H1 (cell line): Measurements from ENCODE around the gene OBSCN. TPM values are rescaled to one million over a fixed set of nuclear protein-coding genes. Genes with fewer than 3 reads are reported as not detected.
A peak's percentile ranks its signal among the peaks of the same experiment; 100 is the strongest.

ENCODE experiments used
- CTCF ChIA-PET: fragments of 300-600 bp; sonication (Branson Sonifier 250); formaldehyde crosslinking; loops from one replicate; lab custom pipeline; 2021; ENCODE audit not compliant: partially characterized antibody; lab: Charles Lee
- POLR2A ChIA-PET: fragments of 300-600 bp; sonication (Branson Sonifier 250); formaldehyde crosslinking; loops from one replicate; lab custom pipeline; 2021; ENCODE audit warnings: inconsistent platforms; ENCODE audit not compliant: partially characterized antibody; lab: Charles Lee
- DNase-seq, 2 experiments: peaks; one replicate each; pipeline versions ENCODE4 v3.0.0 to v3.0.0-alpha.2; 2010 to 2022; ENCODE audit warnings: low spot score in 2 of 2, low read depth in 1 of 2, mixed read lengths in 1 of 2
- FAIRE-seq: peaks from 2 replicates; lab custom pipeline; 2011; peaks lifted over from hg19 to GRCh38; lab: Jason Lieb, UNC
- H2AFZ ChIP-seq: 2 replicates; pipeline ENCODE4 v1.8.1; 2012; ENCODE audit warnings: low read length, inconsistent platforms
- H2AK5ac ChIP-seq: 2 replicates; pipeline ENCODE4 v1.6.1; 2013; ENCODE audit warnings: low read depth, low read length
- H2BK120ac ChIP-seq: replicated peaks from 2 replicates; pipeline ENCODE3; 2013; ENCODE audit warnings: low read depth, low read length, inconsistent platforms
- H2BK12ac ChIP-seq: 2 replicates; pipeline ENCODE4 v1.6.1; 2013; ENCODE audit warnings: low read depth, low read length
- H2BK15ac ChIP-seq: 2 replicates; pipeline ENCODE4 v1.6.1; 2013; ENCODE audit warnings: low read length
- H2BK20ac ChIP-seq: 2 replicates; pipeline ENCODE4 v1.6.1; 2013; ENCODE audit warnings: low read length
- H2BK5ac ChIP-seq: 2 replicates; pipeline ENCODE4 v1.6.1; 2013; ENCODE audit warnings: low read depth, low read length
- H3K14ac ChIP-seq: 2 replicates; pipeline ENCODE4 v1.6.1; 2013; ENCODE audit warnings: inconsistent platforms; ENCODE audit not compliant: insufficient read length
- H3K18ac ChIP-seq: 2 replicates; pipeline ENCODE4 v1.6.1; 2013; ENCODE audit warnings: low read length; ENCODE audit errors: extremely low read depth
- H3K23ac ChIP-seq: 2 replicates; pipeline ENCODE4 v1.6.1; 2013; ENCODE audit warnings: inconsistent platforms; ENCODE audit not compliant: insufficient read length
- H3K23me2 ChIP-seq: 2 replicates; pipeline ENCODE4 v1.6.1; 2013; ENCODE audit warnings: low read depth, low read length
- H3K27ac ChIP-seq: 2 replicates; pipeline ENCODE4 v1.6.1; 2011; ENCODE audit warnings: low read depth, low read length, inconsistent platforms
- H3K27me3 ChIP-seq, 4 experiments: replicated peaks in 1 of 4; 1 replicate in 1 of 4; 2 replicates in 3 of 4; pipeline versions ENCODE4 v1.6.1 to v1.8.1; 2011 to 2013; ENCODE audit warnings: low read length in 3 of 4, mild to moderate bottlenecking in 3 of 4, inconsistent platforms in 2 of 4, mixed read lengths in 2 of 4, moderate library complexity in 1 of 4; ENCODE audit not compliant: control insufficient read depth in 3 of 4, insufficient read depth in 3 of 4; ENCODE audit errors: extremely low read depth in 1 of 4
- H3K36me3 ChIP-seq, 4 experiments: 2 replicates each; pipeline versions ENCODE4 v1.6.1 to v1.8.1; 2011 to 2013; ENCODE audit warnings: mild to moderate bottlenecking in 4 of 4, low read length in 3 of 4, moderate library complexity in 2 of 4, control low read depth in 1 of 4, inconsistent platforms in 1 of 4; ENCODE audit not compliant: insufficient read depth in 4 of 4, control insufficient read depth in 2 of 4
- H3K4ac ChIP-seq: replicated peaks from 2 replicates; pipeline ENCODE3; 2013; ENCODE audit warnings: low read length, low read depth, mixed read lengths, inconsistent platforms; ENCODE audit not compliant: insufficient read length
- H3K4me1 ChIP-seq, 4 experiments: replicated peaks in 1 of 4; 1 replicate in 1 of 4; 2 replicates in 3 of 4; pipeline versions ENCODE4 v1.6.1 to v1.8.1; 2011 to 2013; ENCODE audit warnings: low read length in 3 of 4, inconsistent platforms in 2 of 4, mixed read lengths in 1 of 4; ENCODE audit not compliant: insufficient read depth in 4 of 4, control insufficient read depth in 3 of 4
- H3K4me2 ChIP-seq, 2 experiments: 2 replicates each; pipeline versions ENCODE4 v1.6.1 to v1.8.1; 2011 to 2013; ENCODE audit warnings: low read depth in 2 of 2, low read length in 2 of 2, control low read depth in 1 of 2, inconsistent platforms in 1 of 2, mild to moderate bottlenecking in 1 of 2; ENCODE audit not compliant: insufficient read depth in 1 of 2
- H3K4me3 ChIP-seq, 4 experiments: fragments of 200-600, 300-600 bp in 1 of 4; sonication (generic), shearing (Covaris generic), sonication (Bioruptor Twin) in 1 of 4; 2 replicates each; pipeline versions ENCODE4 v1.5.1 to v1.8.1; 2011 to 2016; ENCODE audit warnings: low read length in 4 of 4, low read depth in 3 of 4, control low read depth in 2 of 4, inconsistent platforms in 2 of 4, mild to moderate bottlenecking in 2 of 4, mixed read lengths in 1 of 4, moderate library complexity in 1 of 4; ENCODE audit not compliant: insufficient read depth in 2 of 4; ENCODE audit errors: extremely low read depth in 1 of 4
- H3K56ac ChIP-seq: replicated peaks from 2 replicates; pipeline ENCODE3; 2013; ENCODE audit warnings: low read depth, mild to moderate bottlenecking, mixed read lengths, low read length, inconsistent platforms; ENCODE audit not compliant: insufficient read length
- H3K79me1 ChIP-seq: 2 replicates; pipeline ENCODE4 v1.6.1; 2013; ENCODE audit warnings: low read depth, low read length, control low read depth
- H3K79me2 ChIP-seq, 2 experiments: 2 replicates each; pipeline versions ENCODE4 v1.6.1 to v1.8.1; 2012 to 2013; ENCODE audit warnings: low read length in 2 of 2, mild to moderate bottlenecking in 2 of 2, inconsistent platforms in 1 of 2; ENCODE audit not compliant: insufficient read depth in 2 of 2, control insufficient read depth in 1 of 2
- H3K9ac ChIP-seq, 4 experiments: replicated peaks in 1 of 4; 1 replicate in 1 of 4; 2 replicates in 3 of 4; pipeline versions ENCODE4 v1.6.1 to v1.8.1; 2011 to 2013; ENCODE audit warnings: low read depth in 3 of 4, low read length in 3 of 4, control low read depth in 2 of 4, mild to moderate bottlenecking in 2 of 4, moderate library complexity in 2 of 4, inconsistent platforms in 1 of 4; ENCODE audit errors: extremely low read depth in 1 of 4
- H3K9me3 ChIP-seq, 2 experiments: 2 replicates each; pipeline versions ENCODE4 v1.6.1 to v1.8.1; 2012 to 2013; ENCODE audit warnings: mild to moderate bottlenecking in 2 of 2, moderate library complexity in 2 of 2, control low read depth in 1 of 2, inconsistent platforms in 1 of 2, low read depth in 1 of 2, low read length in 1 of 2, mixed read lengths in 1 of 2; ENCODE audit not compliant: insufficient read depth in 2 of 2
- H4K20me1 ChIP-seq, 2 experiments: replicated peaks in 1 of 2; 2 replicates each; pipeline versions ENCODE3 to v1.8.1; 2011 to 2013; ENCODE audit warnings: inconsistent platforms in 2 of 2, low read length in 2 of 2, mild to moderate bottlenecking in 1 of 2; ENCODE audit not compliant: insufficient read depth in 2 of 2, control insufficient read depth in 1 of 2
- H4K5ac ChIP-seq: 2 replicates; pipeline ENCODE4 v1.6.1; 2013; ENCODE audit warnings: low read length, low read depth, mixed read lengths, inconsistent platforms; ENCODE audit not compliant: insufficient read length
- H4K8ac ChIP-seq: 2 replicates; pipeline ENCODE4 v1.8.0; 2013; ENCODE audit warnings: mild to moderate bottlenecking, moderate library complexity, low read length, inconsistent platforms; ENCODE audit not compliant: insufficient read depth; ENCODE audit errors: extremely low read depth
- H4K91ac ChIP-seq: replicated peaks from 2 replicates; pipeline ENCODE3; 2013; ENCODE audit warnings: low read length, mixed read lengths, inconsistent platforms; ENCODE audit not compliant: insufficient read length
- CBX5 ChIP-seq: fragments of 300-800, 300-1000 bp; sonication (generic); IDR thresholded peaks from 2 replicates; pipeline ENCODE4 v1.7.1; 2016; ENCODE audit warnings: antibody characterized with exemption, low read length, low read depth
- FOSL1 ChIP-seq: IDR thresholded peaks from 2 replicates; pipeline ENCODE4 v1.6.1; 2011; ENCODE audit warnings: mild to moderate bottlenecking, low read depth, low read length, moderate library complexity; ENCODE audit not compliant: insufficient read depth
- KDM1A ChIP-seq: fragments of 200-600, 300-600 bp; sonication (generic); IDR thresholded peaks from 2 replicates; pipeline ENCODE4 v1.7.1; 2016; ENCODE audit warnings: mild to moderate bottlenecking, low read length, borderline replicate concordance
- RNF2 ChIP-seq: fragments of 200-900, 300-1000 bp; sonication (generic); IDR thresholded peaks from 2 replicates; pipeline ENCODE4 v1.7.1; 2016; ENCODE audit warnings: borderline replicate concordance, low read depth, mild to moderate bottlenecking, antibody characterized with exemption, low read length; ENCODE audit not compliant: poor library complexity, severe bottlenecking; ENCODE audit errors: missing control alignments
- SAP30 ChIP-seq: fragments of 300-600 bp; sonication (generic); IDR thresholded peaks from 2 replicates; pipeline ENCODE4 v1.7.1; 2012; ENCODE audit warnings: low read length, moderate library complexity, mild to moderate bottlenecking, inconsistent platforms; ENCODE audit not compliant: insufficient read depth, insufficient replicate concordance
- TCF12 ChIP-seq: IDR thresholded peaks from 2 replicates; pipeline ENCODE4 v1.6.1; 2011; ENCODE audit warnings: low read depth, mild to moderate bottlenecking, low read length
- TEAD4 ChIP-seq: IDR thresholded peaks from 2 replicates; pipeline ENCODE4 v1.6.1; 2012; ENCODE audit warnings: low read depth, low read length, inconsistent platforms, mixed read lengths
- WGBS, 2 experiments: shearing (Covaris generic) in 1 of 2; methylation state at CpG; one replicate each; pipeline versions ENCODE4 v1.1.6 to v1.1.7; 2013 to 2015; ENCODE audit warnings: low lambda C conversion rate in 2 of 2, mixed read lengths in 2 of 2, inconsistent platforms in 1 of 2, low coverage in 1 of 2, missing lambda C conversion rate in 1 of 2; ENCODE audit not compliant: insufficient replicate concordance in 2 of 2, insufficient coverage in 1 of 2, insufficient read length in 1 of 2; ENCODE audit errors: extremely low coverage in 1 of 2, missing lambda C conversion rate in 1 of 2; 5-methylcytosine and 5-hydroxymethylcytosine counted together
- polyA plus RNA-seq, 7 experiments: library from polyadenylated mRNA; depleted of rRNA in 3 of 7; stranded (reverse) in 5 of 7; unstranded in 2 of 7; fragments of >200 nt in 5 of 7; fragments of 200-250 nt in 2 of 7; gene quantifications; 1 replicate in 5 of 7; 2 replicates in 1 of 7; 4 replicates in 1 of 7; pipeline versions ENCODE4 v1.2.1 to v1.2.3, GENCODE V29; 2011 to 2013; ENCODE audit warnings: missing spikeins in 2 of 7, mixed read lengths in 2 of 7
- total RNA-seq: library from RNA; stranded (reverse); fragmentation: NEBNext Ultra II Directional; extraction: Animal tissue kit (Norgen Biotek cat#: 25700); gene quantifications from 2 replicates; pipeline ENCODE4 v1.2.1, GENCODE V29; 2021

The OBSCN gene
- total and polyA plus RNA-seq, 2 of the 8 experiments (the other 6 are each of a cell fraction or from before 2014, with no cell fraction given): 7.5 to 28.4 TPM

DNA sequence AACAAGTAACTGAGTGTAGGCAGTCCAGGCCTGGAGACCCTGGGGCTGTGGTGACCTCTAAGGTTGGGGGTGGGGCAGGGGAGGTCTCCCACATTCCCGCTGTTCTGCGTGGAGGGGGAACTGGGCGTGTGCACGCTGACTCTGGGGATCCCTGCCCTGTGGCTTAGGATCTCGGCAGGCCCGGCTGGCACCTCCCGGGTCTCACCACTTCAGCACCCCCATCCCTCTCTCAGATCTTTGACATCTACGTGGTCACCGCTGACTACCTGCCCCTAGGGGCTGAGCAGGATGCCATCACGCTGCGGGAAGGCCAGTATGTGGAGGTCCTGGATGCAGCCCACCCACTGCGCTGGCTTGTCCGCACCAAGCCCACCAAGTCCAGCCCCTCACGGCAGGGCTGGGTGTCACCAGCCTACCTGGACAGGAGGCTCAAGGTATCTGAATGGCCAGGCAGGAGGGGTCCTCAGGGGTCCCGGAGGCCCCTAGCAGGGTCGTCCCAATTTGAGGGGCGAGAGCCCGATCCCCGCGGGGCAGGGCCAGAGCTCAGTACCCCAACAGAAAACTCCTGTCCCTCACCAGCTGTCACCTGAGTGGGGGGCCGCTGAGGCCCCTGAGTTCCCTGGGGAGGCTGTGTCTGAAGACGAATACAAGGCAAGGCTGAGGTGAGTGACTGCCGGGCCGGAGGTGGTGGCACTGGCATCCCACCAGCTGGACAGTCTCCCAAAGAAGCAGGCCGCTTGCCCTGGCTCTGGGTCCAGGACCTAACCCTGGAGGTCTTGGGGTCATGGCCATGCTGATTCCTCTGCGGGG, 130.1 kb downstream of the OBSCN start:
- peak in 1 of 2 experiments; percentile 43 for DNase-seq
- POLR2A ChIA-PET: no interaction called here
- Histone ChIP-seq H3K27me3 (no peaks in the 10 kb centered on the region), H3K9me3 (no peaks in the 10 kb centered on the region; a peak in 1 of 4 replicates), H4K20me1 (peaks cover 0 to 10% of the 10 kb centered on the region in 2 experiments), H3K23me2 (no peaks in the 10 kb centered on the region), H3K23ac (no peak overlapping the region), H3K9ac (no peak overlapping the region), H3K4me2 (no peak overlapping the region), H4K5ac (no peak overlapping the region), H3K4me3 (no peak overlapping the region), H3K79me1 (no peaks in the 10 kb centered on the region), H4K91ac (no peak overlapping the region), H3K27ac (no peak overlapping the region), H2BK120ac (no peak overlapping the region), H3K79me2 (no peaks in the 10 kb centered on the region), H2BK5ac (no peak overlapping the region), H2BK20ac (no peak overlapping the region), H2AK5ac (no peak overlapping the region), H3K14ac (no peak overlapping the region), H2BK12ac (no peak overlapping the region), H3K18ac (no peak overlapping the region), H3K56ac (no peak overlapping the region), H3K4ac (no peak overlapping the region), H3K4me1 (no peaks in the 10 kb centered on the region; a peak in 1 of 7 replicates), H3K36me3 (peaks cover 0 to 5% (median 3%) of the 10 kb centered on the region in 4 experiments; a peak in 4 of 8 replicates), H2BK15ac (no peak overlapping the region), H4K8ac (no peak overlapping the region; the same call in 1 of the 2 replicates), H2AFZ (no peak overlapping the region)
- FAIRE-seq: no peak
- WGBS, 2 experiments: 91% methylated on average over 19 of the region's 26 CpGs; no CpG with 5 or more reads in 1 of the 2 experiments
- CTCF ChIA-PET: interaction anchor here (0.6 to 1.7 kb wide), 4 partner anchors 10 to 338 kb away, joined by 3 to 5 read pairs (median 3); no protein-coding TSS in a partner anchor
- TF ChIP-seq SAP30 (no peak), CBX5 (no peak), KDM1A (no peak), RNF2 (no peak), FOSL1 (no peak), TCF12 (no peak), TEAD4 (no peak)
